ENCODE measurements around the gene TRMT1. TPM values are rescaled to one million over a fixed set of nuclear protein-coding genes. Genes with fewer than 3 reads are reported as not detected.

Gene TRMT1
- total RNA-seq, 1 donor from 2014 or later = 74.7 TPM

GRCh38 chr19:13128583-13128982 lies 12.0 kb upstream of the TRMT1 start:
- H3K4me3 ChIP-seq (ENCODE audit: low read depth, low read length) = no peak overlapping the region
- no peak for TF ChIP-seq CTCF (IDR thresholded peaks at IDR 0.05; ENCODE audit: insufficient read depth, low read length, poor library complexity, severe bottlenecking)
- no peak for DNase-seq (ENCODE audit: low read depth)
- H3K27me3 ChIP-seq (ENCODE audit: control insufficient read depth, insufficient read depth, low read length) = no peaks in the 10 kb centered on the region
- no peaks in the 10 kb centered on the region for H3K36me3 ChIP-seq (ENCODE audit: control insufficient read depth, insufficient read depth, low read length)

- Histone ChIP-seq H3K27me3 (ENCODE audit: control insufficient read depth, insufficient read depth, low read length) (no peaks in the 10 kb centered on the region), H3K4me3 (ENCODE audit: low read depth, low read length) (no peak overlapping the region), H3K36me3 (ENCODE audit: control insufficient read depth, insufficient read depth, low read length) (no peaks in the 10 kb centered on the region)
- no peak for TF ChIP-seq CTCF (IDR thresholded peaks at IDR 0.05; ENCODE audit: insufficient read depth, low read length, poor library complexity, severe bottlenecking)
- DNase-seq (ENCODE audit: low read depth) = no peak
Observed at GRCh38 chr19:13127811-13128575, 11.5 kb upstream of the TRMT1 start.

- Histone ChIP-seq H3K4me3 (ENCODE audit: low read depth, low read length) (no peak overlapping the region), H3K27me3 (ENCODE audit: control insufficient read depth, insufficient read depth, low read length) (no peaks in the 10 kb centered on the region), H3K36me3 (ENCODE audit: control insufficient read depth, insufficient read depth, low read length) (no peaks in the 10 kb centered on the region)
- DNase-seq (ENCODE audit: low read depth) = no peak
- TF ChIP-seq CTCF (IDR thresholded peaks at IDR 0.05; ENCODE audit: insufficient read depth, low read length, poor library complexity, severe bottlenecking) = no peak
Observed at GRCh38 chr19:13127051-13127450, 10.5 kb upstream of the TRMT1 start.

GRCh38 chr19:13122980-13123957 lies 6.7 kb upstream of the TRMT1 start:
- H3K36me3 ChIP-seq (ENCODE audit: control insufficient read depth, insufficient read depth, low read length) = no peaks in the 10 kb centered on the region
- no peaks in the 10 kb centered on the region for H3K27me3 ChIP-seq (ENCODE audit: control insufficient read depth, insufficient read depth, low read length)
- DNase-seq (ENCODE audit: low read depth) = no peak
- no peak for TF ChIP-seq CTCF (IDR thresholded peaks at IDR 0.05; ENCODE audit: insufficient read depth, low read length, poor library complexity, severe bottlenecking)
- no peak overlapping the region for H3K4me3 ChIP-seq (ENCODE audit: low read depth, low read length)

- no peak for DNase-seq (ENCODE audit: low read depth)
- H3K4me3 ChIP-seq (ENCODE audit: low read depth, low read length) = no peak overlapping the region
- no peaks in the 10 kb centered on the region for H3K36me3 ChIP-seq (ENCODE audit: control insufficient read depth, insufficient read depth, low read length)
Observed at GRCh38 chr19:13122275-13122878, 5.8 kb upstream of the TRMT1 start.

More at GRCh38 chr19:13122275-13122878, 5.8 kb upstream of the TRMT1 start:
- no peak for TF ChIP-seq CTCF (IDR thresholded peaks at IDR 0.05; ENCODE audit: insufficient read depth, low read length, poor library complexity, severe bottlenecking)
- H3K27me3 ChIP-seq (ENCODE audit: control insufficient read depth, insufficient read depth, low read length) = no peaks in the 10 kb centered on the region

Data from kidney epithelial cell (primary cell).